Stimulated activated CD8-positive, alpha-beta memory T cell treated with anti-CD3 and anti-CD28 coated beads, Interleukin-15, amount 100 ng/mL, for 48 hours (primary cell): ENCODE results near the gene GRPEL1.
A peak's percentile ranks its signal among the peaks of the same experiment; 100 is the strongest.
"Not testable (repeated sequence)": the region's sequence is repeated elsewhere in the genome, so short reads cannot be mapped to it uniquely, and the experiment has no call there.

ENCODE experiments used
- DNase-seq, 2 donors: peaks; one replicate each; pipeline ENCODE4 v3.0.0-alpha.2; 2020; ENCODE audit warnings: low read depth in 2 of 2

The GRPEL1 gene

DNA sequence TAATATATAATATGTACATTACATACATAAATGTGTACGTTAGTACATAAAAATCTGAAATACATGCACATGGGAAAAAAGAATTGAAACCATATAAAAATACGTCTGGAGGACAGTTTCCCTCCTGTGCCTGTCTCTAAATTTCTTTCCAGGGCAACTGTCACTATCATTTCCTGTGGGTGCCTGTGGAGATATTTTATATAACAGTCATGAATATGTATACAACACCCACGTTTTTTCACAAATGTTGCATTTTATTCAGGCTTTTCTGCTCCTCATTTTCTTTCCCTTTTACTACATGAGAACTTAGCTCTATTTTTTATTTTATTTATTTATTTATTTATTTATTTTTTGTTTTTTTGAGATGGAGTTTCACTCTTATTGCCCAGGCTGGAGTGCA is 24.2 kb upstream of the GRPEL1 start:
- no peak for DNase-seq

DNA sequence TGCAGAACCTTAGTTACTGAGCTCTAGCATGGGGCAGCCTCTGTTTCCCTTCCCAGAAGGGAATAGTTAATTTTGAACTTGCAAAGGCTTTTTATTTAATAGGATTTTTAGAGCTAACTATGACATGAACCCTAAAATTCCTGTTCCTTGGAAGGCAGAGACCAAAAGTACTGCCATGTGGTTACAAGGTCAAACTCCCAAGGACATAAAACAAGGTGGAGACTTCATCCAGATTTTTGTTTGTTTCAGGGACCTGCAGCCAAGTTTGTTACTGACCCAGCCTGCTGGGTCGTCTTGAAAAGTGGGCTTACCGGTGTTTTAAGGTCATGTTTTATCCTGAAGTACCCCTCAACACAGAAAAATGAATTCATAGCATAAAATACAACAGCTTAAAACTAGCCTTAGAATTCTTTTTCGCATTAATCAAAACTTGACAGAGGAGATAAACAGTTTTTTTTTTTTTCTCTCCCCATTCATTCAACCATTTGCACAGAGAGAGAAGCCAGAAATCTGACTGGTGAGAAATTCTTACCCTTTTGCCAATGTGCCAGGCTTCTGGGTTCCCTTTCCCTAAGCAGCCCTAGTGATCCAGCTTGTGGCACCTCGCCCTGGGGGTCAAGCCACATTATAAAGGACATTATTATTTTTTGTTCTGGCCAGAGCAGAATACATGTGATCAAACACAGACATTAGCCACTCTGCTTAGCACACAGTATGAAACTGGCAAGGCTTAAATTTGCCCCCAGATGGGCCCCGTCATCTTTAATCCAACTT is 21.5 kb upstream of the GRPEL1 start:
- DNase-seq: no peak

DNA sequence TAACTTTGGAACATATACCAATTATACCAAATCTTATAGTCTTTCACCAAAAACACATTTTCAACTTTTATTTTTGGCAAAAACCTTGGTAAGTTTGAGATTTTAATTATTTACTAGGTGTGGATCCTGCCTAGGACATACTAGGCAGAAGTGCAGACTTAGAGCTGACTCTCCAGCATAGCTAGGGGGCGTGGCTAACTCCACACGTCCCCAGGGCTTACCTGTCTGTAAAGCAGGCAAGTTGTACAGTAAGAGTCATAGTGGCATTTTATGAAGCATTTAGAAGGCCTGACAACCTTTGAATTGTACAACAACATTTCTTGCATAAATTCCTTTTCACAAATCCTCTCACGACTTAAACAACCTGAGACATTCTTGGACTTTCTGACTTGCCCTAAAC is 19.2 kb upstream of the GRPEL1 start:
- no peak for DNase-seq

DNA sequence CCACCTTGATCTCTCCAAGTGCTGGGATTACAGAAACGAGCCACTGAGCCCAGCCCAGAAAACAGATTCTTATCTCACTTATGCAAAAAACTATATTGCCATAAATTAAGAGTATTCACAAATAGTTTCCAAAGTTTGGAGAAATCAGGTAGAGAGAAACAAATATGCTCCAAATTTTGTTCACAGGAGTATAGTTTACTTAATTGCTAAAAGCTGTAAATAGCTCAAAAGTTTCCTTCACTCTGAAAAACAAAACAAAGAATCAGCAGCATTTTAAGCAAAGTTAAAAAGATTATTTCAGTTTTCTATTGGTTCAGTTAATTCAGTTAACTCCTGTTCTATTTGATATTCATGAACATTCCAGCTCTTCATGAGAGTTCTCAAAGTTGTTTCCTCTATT is 18.5 kb upstream of the GRPEL1 start:
- no peak for DNase-seq

DNA sequence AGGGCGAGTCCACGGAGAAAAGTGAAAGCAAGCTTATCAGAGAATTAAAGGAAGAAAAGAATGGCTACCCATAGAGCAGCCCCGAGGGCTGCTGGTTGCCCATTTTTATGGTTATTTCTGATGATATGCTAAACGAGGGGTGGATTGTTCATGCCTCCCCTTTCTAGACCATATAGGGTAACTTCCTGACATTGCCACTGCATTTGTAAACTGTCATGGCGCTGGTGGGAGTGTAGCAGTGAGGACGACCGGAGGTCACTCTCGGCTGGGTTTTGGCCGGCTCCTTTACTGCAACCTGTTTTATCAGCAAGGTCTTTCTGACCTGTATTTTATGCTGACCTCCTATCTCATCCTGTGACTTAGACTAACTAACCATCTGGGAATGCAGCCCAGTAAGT is 16.7 kb upstream of the GRPEL1 start:
- not testable (repeated sequence) for DNase-seq

DNA sequence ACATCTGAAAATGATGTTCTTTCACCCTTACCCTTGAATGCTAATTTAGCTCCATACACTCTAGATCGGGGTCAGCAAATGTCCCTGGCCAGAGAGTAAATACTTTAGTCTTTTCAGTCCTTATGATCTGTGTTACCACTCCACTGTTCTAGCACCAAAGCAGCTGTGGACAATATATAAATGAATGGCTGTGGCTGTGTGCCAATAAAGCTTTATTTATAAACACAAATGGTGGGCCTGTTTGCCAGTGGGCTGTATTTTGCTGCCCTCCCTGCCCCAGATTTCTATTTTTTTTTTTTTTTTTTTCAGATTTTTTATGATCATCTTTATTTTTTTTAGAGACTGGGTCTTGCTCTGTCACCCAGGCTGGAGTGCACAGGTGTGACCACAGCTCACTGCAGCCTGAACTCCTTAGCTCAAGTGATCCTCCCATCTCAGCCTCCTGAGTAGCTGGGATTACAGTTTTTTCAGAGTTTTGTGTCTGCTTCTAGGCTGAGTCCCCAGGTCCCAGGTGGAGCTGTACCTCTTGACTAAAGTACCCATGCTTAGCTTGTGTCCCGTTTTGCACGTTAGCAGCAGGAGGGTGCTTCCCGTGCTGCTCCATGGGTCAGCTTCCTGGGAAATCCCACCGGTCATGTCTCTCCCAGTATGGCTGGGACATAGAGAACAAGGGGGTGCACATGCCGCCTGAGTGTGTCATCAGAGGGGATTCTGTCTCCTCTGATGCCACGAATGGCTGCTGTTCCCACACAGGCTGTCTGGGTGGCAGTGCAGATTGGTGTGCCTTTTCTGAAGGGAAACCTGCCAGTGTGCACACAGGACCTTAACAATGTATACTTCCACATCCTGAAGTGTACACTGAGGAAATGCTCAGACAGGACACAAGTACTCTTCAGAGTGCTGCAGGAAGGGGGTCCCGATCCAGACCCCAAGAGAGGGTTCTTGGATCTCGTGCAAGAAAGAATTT is 16.0 kb upstream of the GRPEL1 start:
- no peak for DNase-seq

DNA sequence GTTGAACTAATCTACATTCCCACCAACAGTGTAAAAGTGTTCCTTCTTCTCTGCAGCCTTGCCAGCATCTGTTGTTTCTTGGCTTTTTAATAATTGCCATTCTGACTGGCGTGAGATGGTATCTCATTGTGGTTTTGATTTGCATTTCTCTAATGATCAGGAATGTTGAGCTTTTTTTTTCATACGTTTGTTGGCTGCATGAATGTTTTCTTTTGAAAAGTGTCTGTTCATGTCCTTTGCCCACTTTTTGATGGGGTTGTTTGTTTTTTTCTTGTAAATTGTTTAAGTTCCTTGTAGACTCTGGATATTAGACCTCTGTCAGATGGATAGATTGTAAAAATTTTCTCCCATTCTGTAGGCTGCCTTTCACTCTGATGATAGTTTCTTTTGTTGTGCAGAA is 12.0 kb upstream of the GRPEL1 start:
- not testable (repeated sequence) for DNase-seq

DNA sequence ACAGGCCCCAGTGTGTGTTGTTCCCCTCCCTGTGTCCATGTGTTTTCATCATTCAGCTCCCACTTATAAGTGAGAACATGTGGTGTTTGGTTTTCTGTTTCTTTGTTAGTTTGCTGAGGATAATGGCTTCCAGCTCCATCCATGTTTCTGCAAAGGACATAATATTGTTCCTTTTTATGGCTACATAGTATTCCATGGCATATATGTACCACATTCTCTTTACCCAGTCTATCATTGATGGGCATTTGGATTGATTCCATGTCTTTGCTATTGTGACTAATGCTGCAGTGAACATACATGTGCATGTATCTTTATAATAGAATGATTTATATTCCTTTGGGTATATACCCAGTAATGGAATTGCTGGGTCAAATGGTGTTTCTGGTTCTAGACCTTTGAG is 11.6 kb upstream of the GRPEL1 start:
- DNase-seq: not testable (repeated sequence)

DNA sequence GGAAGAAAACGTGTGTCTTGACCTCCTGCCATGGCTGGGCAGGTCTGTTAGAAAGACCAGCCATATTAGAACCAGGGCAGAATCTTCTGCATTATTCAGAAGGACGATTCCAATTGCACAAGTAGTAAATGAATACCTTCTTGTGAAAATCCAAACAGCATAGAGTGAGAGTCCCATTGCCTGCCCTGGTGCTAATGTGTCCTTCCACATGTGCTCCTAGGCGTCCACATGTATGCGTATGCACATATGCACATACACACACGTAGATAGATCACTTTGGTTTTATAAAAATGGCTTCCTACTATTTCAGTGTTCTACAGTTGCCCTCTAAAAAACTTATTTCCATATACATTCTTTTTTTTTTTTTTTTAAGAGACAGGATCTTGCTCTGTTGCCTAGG is 10.2 kb upstream of the GRPEL1 start:
- DNase-seq: no peak

DNA sequence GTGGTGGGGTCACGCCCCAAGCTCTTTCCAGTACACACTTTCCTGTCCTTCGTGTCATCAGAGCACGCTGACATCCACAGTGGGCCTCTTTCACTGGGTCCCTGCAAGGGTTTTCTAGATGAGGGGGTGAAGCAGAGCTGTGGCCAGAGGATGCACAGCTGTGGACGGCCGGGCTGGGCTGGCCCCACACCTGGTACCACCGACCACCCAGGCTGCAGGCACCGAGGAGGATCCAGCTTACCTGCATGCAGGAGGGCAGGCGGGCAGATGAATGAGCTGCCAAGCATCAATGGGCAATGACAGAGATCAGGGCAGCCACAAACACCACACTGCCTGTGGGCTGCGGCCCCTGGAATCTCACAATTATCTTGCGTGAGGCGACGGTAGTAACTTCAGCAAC is 9.5 kb upstream of the GRPEL1 start:
- no peak for DNase-seq

DNA sequence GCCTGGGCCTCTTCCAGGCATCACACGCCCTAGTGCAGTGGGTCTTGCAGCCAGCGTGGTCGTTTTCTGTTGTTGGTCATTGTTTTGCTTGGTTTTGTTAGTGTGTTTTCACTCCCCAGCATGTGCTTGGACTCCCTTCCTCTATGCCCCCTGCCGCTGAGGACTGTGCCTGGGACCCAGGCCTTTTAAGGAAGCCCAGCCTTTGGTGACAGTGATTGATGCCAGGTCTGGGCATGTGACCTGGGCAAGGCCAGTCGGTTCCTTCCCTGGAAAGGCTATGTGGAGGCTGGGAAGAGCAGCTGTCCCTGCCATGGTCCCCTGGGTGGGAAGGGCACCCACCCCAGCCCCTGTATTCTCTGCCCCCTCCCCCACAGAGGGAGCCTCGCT is 8.8 kb upstream of the GRPEL1 start:
- no peak for DNase-seq

DNA sequence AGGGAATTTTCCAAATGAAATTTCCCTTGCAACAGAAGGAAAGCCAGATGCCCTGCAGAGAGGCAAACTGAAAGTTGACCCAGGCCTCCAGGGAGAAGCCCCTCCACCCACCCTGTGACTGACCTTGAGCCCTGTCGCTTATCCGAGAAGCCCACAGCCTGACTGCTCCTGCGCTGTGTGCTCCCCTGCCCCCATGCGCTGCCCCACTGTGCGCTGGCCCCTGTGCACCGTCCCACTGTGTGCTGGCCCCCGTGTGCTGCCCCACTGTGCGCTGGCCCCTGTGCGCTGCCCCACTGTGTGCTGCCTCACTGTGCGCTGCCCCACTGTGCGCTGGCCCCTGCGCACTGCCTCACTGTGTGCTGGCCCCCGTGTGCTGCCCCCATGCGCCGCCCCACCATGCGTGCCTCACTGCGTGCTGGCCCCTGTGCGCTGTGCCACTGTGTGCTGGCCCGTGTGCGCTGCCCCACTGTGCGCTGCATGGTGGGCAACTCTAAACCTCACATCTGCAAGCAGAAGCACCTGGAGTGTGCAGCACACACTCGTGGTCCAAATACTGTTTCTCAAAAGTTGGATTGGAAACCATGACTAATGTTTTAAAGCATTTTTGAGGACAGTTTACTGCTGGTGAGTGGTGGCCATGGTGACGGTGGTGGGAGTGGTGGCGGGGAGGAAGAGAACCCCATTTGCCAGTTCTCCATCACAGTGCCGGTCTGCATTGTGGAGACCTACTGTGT is 8.3 kb upstream of the GRPEL1 start:
- DNase-seq: no peak

DNA sequence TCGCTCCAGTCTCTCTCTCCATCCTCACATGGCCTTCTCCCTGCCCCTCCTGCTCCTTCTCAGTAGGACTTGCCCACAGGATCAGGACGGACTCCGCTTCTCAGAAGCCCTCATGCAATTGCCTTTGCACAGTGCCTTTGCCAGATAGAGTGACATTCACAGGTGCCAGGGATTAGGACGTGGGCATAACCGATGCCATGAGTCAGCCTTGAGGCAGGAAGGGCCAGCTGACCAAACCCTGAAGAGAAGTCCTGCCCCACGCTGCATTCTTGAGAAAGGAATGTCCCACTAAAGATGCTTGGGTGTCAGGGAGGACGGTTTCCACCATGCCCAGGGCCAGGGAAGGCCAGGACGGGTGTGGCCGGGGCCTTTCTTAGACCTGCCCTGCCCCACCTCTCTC is 6.6 kb upstream of the GRPEL1 start:
- no peak for DNase-seq

DNA sequence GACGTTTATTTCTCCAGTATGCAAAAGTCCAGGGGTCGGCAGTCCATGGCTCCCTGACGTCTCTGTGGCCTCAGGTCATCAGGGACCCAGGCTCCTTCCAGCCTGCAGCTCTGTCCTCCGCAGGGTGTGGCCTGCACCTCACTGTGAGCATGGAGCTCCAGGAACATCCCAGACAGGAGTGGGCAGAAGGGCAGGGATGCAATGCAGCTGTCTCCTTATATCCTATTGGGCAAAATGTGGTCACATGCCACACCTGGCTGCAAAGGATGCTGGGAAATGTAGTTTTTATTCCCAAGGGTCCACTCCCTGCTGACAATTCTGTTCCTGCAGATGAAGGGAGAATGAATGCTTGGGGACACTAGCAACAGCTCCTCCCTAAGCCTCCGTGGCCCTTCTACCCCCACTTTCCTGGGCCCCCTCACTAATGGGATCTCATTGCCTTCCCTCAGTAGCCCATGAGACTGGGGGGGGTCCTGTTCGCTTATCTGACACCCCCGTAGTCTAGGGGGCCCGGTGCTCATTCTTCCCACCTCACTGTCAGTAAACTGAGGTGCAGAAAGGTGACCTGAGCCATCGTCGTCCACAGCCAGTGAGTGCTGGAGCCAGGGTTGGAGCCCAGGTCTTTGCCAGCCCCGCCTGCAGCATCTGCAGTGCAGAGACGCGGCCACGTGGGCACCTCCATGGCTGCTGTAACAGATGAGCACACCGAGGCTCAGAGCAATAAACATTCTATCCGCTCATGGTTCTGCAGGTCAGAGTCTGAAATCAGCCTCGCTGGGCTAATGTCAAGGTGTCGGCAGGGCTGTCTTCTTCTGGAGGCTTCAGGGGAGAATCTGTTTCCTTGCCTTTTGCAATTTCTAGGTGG is 5.9 kb upstream of the GRPEL1 start:
- DNase-seq: no peak

DNA sequence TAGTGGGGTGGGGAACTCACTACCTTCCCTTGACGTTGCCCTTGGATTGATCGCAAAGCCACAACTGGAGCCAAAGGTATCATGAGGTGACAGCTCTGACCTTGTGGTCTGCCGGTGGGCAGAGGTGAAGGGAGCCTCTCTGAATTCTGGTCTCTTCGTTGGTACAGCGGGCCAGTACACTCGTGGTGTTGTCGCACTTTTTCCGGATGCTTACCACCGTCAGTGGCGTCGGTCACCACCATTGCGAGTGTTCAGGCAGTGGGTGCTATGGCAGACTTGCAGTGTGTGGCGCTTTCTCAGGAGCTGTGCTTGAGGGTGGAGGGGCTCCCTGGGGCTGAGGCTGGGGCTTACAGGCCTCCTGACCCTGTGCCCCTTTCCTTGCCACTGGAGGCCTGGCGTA is 5.2 kb upstream of the GRPEL1 start:
- no peak for DNase-seq

DNA sequence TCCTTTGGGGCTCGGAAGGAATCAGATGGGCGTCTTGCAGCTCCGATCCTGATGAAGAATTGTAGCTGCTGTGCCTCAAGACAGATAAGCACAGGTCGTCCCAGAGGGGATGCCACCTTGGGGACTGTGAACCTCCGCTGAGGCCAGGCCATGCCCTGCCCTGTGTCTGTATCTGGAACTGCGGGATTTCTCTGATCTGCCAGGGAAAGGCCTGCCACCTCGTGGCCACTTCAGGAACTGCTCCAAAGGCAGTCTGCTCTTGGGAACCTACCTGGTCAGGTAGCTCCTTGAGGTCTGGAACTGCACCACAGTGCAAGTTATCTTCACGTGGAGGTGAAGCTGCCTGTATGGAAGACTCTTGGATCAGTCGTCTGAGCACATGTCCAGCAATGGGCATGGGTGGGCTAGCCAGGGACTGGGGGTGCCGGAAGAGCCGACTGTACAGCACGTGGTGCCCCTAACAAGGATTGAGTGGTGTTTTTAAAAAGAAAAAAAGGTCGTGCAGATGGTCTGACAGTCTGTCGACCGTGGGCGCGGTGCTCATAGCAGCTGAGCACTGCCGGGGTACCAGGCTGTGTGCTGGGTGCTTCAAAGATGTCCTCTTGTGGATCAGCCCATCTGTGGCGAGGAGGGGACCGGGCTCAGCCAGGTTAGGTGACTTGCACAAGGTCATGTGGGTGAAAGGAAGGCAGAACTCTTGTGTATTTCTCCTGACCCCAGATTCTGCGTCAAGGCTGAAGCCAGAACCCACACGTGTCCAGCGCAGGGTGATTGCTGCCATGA is 3.1 kb upstream of the GRPEL1 start:
- DNase-seq: peak; percentile 70 to 71

DNA sequence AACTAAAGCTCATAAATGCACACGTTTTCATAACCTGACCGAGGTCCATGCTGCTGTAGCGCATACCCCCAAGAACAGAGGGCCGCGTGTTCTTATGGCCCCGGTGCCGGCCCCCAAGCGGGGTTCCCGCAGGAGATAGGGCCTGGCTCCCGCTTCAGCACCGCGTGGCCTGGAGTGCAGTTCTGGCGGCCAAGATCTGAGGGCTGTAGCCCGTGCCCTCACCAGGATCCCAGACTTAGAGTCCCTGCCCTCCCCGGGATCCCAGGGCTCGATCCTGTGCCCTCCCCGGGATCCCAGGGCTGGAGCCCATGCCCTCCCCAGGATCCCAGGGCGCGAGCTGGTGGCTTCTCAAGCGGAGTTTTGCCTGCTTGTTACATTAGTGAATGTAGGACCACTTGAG is 1.0 kb upstream of the GRPEL1 start:
- no peak for DNase-seq

DNA sequence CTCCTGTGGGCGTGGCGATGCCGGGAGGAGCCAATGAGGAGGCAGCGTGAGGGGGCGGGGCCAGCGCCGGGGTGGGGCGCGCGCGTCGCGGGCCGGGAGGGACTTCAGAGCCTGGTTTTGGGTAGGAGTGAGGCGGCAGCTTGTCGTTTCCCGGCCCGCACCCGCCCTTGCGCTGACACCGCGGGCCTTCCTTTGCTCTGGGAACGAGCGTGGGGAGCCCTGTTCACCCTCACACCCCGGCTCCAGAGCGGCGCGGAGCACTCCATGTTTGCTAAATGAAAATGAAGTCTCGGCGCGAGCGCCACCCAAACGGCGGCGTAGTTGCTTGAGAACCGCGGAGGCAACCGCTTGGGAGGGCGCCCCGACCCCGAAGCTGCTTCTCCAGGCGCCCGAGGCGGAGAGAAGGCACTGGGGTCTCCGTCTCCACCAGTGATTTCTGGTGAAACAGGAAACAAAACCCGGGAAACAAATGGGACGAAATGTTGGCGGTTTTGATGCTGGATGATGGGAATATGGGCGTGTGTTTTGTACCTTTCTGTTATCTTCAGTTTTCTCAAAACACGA is 497 bp upstream of the GRPEL1 start:
- DNase-seq: no peak

DNA sequence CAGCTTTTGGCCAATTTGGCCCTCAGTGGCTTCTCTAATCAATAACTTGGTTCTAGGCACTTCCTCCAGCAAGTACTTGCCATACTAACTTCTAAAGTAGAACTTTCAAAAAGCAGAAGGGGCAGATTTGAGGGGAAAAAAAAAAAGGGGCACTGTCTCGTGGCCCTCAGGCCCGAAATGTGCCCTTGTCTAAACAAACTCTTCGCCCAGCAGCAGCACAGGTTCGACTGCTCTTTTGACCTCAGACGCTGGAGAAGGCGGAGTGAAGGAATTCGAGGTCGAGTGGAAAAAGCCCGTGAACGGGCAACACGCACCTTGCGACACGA is 775 bp downstream of the GRPEL1 start:
- DNase-seq: no peak

DNA sequence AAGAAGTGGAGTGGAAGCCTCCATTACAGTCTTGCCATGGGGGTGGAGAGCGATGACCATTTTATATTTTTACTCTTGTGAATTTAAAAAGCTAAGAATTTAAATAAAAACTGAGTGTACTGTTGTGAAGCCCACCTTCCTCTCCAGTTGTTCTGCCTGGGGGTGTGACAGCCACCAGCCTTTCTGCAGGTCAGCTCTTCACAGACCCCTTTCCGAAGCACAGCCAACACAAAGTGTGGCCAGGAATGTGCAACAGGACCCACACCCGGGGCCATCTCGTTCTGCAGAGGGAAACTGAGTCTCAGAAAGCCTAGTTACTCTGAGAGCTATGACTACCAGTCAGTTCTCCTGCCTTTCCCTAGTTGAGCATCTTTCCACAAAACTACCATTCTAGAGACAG is 1.4 kb downstream of the GRPEL1 start:
- no peak for DNase-seq
